ENCODE data around the gene DSG1.

Gene DSG1

DNA sequence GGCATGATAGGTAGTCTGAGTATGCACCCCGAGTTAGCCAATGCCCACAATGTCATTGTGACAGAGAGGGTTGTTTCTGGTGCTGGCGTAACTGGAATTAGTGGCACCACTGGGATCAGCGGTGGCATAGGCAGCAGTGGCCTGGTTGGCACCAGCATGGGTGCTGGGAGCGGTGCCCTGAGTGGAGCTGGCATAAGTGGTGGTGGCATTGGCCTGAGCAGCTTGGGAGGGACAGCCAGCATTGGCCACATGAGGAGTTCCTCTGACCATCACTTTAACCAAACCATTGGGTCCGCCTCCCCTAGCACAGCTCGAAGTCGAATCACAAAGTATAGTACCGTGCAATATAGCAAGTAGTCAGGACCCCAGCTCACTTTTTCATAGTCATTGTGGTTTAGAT is 37.0 kb downstream of the DSG1 start:
- no peak for DNase-seq

DNA sequence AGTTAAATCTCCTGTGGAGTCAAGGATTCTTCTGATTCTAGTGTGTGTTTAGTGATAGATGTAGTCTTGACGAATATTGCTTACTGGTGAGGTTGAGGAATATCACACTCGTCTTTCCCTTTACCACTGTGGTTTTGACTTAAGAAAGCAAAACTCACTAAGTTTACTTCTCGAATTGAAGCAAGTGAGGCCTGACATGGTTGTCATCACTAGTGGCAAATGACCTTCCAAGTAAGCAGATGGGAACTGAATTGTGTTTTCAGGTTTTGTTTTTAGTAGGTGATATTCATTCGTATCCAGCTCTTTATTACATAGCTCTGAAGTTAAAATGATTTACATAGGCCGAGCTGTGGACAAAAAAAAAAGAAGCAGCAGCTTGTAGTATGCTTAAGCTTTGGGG is 38.1 kb downstream of the DSG1 start:
- no peak for DNase-seq

DNA sequence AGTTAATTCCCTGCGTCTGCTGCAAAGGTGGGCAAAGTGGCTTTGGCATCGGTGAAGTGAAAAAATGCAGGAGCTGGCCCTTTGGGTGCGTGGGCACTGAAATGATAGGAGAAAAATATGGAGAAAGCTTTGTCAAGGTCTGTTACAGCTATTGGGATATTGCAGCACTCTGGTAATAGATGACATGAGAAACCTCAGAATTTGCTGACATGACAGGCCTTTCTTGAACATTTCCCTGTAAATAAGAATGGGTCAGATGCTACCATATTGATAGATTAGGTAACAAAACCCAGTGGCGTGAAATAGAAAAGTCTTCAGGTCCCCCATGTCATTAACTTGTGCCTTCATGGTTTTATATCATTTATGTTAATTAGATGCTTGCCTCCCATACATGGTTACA is 46.2 kb downstream of the DSG1 start:
- no peak for DNase-seq

DNA sequence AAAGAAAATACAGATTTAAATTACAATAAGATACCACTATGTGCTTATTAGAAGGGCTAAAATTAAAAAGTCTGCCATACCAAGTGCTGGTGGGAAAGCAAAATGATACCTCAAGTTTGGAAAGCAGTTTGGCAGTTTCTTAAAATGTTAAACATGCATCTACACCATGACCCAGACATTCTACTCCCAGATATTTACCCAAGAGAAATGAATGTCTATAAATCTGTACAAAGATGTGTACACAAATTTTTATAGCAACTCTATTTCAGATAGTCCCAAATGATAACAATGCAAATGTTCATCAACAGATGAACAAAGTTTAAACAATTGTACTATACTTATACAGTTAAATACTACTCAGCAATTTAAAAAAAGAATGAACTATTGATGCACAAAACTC is 51.5 kb downstream of the DSG1 start:
- DNase-seq = no peak

DNA sequence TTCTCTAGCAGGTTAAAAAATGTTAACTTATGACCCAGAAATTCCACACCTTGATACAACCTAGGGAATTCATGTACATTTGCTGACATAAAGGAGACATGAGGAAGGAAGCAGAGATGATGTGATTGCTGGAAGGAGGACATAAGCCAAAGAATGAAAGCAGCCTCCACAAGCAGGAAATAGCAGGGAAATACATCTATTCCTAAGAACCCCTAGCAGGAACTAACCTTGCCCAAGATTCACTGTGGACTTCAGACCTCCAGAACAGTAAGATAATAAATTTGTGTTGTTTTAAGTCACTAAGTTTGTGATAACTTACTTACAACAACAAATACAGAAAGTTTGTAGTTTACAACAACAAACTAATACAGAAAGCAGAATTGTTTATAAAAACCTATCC is 54.0 kb downstream of the DSG1 start:
- DNase-seq = no peak

DNA sequence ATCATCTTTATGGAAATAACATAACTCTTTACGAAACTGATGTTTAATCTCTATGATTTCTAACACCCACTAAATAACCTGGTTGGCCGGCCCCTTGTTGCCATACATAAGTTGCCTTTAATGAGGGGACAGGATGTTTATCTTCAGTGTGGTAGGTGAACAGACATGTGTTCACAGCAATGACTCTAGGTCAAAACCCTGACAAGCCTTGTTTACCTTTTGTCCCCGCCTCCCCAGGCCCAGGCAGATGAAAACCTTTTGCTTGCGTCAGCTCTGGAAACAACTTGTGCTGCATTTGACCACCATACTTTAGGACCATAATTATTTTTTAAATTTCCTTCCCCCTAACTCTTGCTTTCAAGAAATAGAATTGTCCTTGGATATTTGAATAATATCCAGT is 55.7 kb downstream of the DSG1 start:
- no peak for DNase-seq

DNA sequence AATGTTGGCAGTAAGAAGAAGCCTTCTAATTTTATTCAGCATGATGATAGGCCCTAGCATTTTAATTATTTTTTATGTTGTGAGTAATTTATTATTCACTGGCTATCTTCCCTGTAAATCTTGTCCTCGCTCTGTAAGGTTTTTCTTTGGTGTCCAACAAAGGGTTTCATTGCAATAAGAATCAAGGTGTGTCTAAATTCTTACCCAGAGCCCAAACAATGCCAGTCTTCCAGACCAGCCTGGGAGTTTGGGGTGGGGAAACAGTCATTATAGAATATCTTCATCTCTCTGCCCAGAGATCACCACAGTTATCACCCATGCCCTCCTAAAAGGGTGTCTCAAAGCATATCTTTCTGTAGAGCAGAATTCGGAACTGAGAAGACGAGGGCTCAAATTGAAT is 58.5 kb downstream of the DSG1 start, which contains the start of gene DSG4:
TSS of gene DSG4 (plus strand) at position 301 of the 400 bp plus-strand sequence. CDS start 135 bp downstream, outside the sequence.
- DNase-seq = no peak

DNA sequence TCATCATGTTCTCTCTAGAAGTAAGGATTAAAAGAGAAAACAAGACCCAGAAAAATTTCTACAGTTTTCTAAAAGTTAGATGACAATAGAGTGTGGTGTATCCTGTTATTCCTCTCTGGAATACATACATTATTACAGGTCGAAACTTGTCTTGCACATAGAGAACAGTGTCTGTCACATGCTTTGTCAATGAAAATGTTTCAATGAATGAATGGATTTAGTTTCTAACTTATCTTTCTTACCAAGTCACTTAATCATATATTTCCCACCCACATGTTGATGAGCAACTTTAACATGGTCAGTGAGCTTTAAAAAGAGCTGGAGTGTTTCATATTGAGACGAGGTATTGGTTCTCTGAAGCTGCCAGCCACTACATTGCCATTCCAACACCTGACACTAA is 63.0 kb downstream of the DSG1 start:
- DNase-seq = no peak

DNA sequence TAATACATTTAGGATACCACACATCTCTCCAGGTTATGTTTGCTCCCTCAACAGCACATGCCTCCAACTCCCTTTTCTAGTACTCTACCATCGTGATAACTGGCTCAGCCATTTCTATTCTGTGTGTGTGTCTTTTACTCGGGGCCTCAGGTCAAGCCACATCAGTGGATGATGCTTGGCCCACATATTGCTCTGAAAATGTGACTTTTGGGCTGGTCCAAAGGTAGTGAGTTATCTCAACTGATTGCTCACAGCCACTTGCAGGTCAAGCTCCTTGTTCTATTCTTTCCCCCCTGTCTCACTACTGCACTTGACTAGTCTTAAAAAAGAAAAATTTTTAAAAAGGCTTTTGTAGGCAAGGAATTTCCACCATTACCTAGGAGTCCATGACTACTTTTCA is 64.1 kb downstream of the DSG1 start:
- no peak for DNase-seq

DNA sequence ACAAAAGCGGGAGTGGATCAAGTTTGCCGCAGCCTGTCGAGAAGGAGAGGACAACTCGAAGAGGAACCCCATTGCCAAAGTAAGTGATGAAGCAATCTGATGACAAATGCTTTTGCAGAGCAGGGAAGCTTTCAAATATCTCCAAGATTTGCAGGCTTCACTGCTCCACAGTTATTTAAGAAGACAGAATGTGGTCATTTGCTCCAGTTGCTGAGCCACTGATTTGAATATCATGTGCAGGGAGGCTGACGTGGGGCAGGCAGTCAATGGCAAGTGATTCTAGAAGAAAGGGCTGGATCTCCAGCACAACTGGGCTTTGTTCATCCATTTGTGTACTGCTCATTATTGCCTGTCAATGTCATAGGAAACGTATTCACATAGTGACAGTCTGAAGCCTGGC is 68.8 kb downstream of the DSG1 start:
- no peak for DNase-seq

DNA sequence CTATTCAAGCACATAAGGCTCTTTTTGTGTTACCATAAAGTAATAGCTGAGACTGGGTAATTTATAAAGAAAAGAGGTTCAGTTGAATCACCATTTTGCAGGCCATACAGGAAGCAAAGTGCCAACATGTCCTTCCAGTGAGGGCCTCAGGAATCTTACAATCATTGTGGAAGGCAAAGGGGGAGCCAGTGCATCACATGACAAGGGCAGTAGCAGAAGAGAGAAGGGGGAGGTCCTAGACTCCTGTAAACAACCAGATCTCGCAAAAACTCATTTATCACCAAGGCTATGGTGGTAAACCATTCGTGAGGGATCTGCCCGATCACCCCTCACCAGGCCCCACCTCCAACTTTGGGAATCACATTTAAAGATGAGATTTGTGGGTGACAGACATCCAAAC is 75.3 kb downstream of the DSG1 start:
- no peak for DNase-seq

DNA sequence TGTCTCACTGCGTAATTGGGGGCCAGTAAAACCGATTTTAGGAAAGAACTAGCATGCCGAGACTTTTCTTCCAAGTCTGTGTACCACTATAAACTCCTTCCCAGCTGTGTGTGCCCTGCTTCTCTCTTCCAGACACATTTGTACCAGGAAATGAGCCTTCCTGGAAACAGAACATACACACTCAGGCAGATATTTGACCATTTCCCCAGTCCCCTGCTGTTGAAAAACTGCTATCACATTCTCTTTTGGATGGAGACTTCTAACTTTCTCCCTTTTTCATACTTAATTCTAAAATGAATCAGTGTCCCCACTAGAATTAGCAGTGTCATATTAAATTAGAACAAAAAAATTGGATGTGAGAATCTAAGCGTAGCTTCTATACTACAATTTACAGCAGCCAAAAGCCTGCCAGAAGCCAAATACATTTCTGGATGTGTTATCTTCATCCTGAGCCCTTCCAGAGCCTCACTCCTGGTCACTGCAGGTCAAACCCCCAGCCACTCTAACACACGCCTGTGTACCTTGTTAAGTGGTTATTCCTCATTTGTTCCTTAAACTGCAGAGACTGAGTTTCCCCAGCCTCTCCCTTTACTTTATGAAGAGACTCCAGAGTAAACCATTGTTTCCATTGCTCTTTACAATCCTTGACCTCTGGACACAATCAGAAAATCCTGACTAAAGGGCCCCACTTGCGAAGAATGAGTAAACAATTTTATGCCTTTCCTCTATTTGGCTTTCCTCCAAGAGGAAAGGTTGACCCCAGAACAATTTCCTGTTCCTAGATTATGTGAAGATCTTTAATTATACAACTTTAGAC is 79.0 kb downstream of the DSG1 start:
- DNase-seq = no peak

DNA sequence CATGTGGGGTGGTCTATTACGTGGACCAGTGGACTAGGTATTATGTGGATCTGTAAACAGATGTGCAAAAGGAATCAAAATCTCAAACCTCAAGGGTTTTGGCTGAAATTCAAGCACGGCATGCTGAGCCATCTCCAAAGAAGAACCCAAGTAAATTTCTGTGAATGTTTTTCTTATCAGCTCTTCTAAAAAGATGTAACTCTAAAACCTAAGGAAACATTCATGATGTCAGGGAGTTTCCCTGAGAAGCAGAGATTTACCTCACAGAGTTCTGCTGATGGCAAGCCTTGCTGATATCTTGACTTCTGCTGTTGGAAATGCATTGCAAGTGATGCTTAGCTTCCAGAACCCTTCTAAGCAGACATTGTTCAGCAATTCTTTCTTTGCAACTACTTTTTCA is 80.2 kb downstream of the DSG1 start:
- no peak for DNase-seq

DNA sequence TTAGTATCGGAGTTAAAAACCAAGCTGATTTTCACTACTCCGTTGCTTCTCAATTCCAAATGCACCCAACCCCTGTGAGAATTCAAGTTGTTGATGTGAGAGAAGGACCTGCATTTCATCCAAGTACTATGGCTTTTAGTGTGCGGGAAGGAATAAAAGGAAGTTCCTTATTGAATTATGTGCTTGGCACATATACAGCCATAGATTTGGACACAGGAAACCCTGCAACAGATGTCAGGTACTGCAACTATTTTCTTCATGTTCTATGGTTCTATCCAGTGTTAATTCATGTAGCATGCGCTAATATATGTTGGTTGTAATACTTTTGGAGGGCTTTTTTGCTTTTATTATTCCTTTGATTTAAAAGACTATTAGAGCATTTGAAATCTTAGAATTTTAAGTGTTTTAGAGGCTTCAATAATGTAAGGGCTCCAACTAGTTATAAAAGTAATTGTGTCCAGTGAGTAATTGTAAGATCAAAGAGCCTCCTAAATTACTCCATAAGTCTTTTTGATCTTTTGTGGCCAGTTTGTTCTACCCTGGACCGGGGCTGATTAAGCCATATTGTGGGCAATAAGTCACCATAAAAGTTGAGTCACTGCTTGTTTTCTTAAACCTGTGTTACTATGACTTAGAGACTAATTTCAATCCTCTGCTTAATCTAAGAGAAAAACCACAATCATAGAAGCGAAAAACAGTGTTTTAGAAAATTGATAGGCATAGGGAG is 81.5 kb downstream of the DSG1 start:
- no peak for DNase-seq

DNA sequence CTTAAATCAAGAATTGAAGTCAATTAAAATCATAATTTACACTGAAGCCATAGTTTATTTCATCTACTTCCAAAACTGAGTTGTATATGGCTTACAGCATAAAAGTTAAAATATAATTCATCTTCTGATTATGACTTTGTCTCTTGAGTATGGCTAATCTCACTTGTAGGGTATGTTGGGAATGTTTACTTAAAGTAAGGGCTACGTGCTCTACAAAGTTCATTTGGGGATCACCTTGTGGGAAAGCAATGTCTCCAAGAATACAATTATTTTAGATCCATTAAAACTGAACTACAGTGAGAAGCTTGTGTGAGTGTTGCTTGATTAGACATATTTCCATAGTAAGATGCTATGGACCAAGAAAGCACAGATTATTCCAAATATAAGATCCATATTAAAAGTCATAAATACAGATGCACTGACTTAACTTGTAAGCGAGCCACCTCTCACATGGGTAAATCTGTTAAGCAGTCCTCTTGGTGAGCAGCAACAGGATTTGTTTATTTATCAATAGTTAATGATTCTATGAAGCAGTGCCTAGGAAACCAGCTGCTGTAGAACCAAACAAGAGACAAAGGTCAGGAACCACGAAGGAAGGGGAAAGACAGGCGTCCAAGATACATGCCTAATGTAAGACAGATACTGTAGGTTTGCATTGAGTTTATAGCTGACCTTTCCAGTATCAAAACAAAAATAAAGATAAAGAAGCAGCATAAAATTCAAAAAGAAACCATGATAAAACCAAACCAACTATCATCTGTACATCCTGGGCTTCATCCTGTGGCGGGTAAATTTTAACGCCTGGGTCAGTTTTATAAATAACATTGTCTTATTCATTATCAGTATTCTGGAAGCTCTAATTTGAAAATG is 83.4 kb downstream of the DSG1 start:
- DNase-seq = no peak

DNA sequence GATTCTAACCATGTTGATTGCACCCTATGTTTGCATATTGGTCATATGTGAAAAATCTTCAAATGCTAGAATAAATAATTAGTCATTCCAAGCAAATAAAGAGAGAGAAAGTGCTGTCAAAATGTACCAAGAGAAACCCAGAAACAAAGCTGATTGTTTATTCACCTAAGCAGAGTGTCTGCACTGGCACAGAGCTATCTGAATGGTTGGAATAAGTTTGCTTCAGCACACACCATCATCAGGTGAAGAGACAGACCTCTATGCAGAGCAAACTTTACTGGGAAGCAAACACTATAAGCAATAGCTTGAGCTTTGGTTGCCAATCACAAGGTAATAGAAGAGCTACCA is 84.0 kb downstream of the DSG1 start:
- no peak for DNase-seq

DNA sequence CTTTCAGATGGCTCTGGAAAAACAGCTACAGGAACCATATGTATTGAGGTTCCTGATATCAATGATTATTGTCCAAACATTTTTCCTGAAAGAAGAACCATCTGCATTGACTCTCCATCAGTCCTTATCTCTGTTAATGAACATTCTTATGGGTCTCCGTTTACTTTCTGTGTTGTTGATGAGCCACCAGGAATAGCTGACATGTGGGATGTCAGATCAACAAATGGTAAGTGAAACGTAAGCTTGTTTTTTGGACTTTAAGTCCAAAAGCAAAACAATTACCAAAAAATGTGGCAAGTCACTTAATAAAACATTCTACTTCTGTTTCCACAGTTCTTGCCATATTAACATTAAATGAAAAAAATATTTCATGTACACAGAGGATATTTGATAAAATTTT is 85.4 kb downstream of the DSG1 start:
- no peak for DNase-seq
